ENCODE results near the gene SMIM20.

GRCh38 chr4:25888781-25889180 is 25.2 kb upstream of the SMIM20 start:
- TF ChIP-seq, protein P1, sequence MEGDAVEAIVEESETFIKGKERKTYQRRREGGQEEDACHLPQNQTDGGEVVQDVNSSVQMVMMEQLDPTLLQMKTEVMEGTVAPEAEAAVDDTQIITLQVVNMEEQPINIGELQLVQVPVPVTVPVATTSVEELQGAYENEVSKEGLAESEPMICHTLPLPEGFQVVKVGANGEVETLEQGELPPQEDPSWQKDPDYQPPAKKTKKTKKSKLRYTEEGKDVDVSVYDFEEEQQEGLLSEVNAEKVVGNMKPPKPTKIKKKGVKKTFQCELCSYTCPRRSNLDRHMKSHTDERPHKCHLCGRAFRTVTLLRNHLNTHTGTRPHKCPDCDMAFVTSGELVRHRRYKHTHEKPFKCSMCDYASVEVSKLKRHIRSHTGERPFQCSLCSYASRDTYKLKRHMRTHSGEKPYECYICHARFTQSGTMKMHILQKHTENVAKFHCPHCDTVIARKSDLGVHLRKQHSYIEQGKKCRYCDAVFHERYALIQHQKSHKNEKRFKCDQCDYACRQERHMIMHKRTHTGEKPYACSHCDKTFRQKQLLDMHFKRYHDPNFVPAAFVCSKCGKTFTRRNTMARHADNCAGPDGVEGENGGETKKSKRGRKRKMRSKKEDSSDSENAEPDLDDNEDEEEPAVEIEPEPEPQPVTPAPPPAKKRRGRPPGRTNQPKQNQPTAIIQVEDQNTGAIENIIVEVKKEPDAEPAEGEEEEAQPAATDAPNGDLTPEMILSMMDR (IDR thresholded peaks at IDR 0.05; ENCODE audit: low read depth, low read length) = no peak
- no peak for TF ChIP-seq EZH2phosphoT487 (IDR thresholded peaks at IDR 0.05; ENCODE audit: low read depth)
